Measurements from ENCODE around the gene SORT1.

The SORT1 gene

DNA sequence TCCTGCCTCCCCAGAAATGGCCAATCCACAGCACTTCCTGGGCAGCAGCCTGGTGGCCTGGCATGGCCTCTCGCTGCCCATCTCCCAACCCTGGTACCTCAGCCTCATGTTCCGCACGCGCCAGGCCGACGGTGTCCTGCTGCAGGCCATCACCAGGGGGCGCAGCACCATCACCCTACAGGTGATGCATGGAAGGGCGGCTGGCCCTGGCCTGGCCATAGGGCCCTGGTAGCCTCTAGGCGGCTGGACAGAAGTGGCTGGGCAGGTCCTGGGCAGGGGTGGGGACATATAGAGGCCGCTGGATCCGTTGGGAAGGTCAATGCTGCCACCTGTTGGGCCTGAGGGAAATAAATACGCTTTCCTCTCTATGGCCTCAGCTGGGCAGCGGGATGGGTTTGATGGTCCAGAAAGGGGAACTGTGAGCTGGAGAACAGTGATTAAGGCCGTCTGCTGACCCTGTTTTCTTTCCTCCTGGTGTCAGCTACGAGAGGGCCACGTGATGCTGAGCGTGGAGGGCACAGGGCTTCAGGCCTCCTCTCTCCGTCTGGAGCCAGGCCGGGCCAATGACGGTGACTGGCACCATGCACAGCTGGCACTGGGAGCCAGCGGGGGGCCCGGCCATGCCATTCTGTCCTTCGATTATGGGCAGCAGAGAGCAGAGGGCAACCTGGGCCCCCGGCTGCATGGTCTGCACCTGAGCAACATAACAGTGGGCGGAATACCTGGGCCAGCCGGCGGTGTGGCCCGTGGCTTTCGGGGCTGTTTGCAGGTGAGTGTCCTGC, 133.9 kb downstream of the SORT1 start:
- peak in 53 of 56 donors; percentile 36 to 89 (median 78) for DNase-seq

DNA sequence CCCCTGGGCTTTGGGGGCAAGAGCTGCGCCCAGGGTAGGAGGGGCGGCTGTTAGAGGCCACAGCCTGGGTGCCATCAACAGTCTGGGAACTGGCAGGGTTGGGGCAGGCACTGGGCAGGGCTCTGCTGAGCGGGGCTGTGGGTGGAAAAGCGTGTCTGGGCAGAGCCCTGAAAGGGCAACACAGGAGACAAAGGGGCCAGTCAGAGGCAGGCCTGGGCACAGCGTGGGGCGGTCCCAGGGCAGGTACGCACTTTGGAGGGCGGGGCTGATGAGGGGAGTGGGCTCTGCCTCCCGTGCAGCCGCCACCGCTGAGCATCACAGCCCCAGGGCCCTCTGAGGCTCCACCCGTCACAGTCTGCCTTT, 134.5 kb downstream of the SORT1 start:
- DNase-seq: peak in 2 of 56 donors; percentile 52 to 72

DNA sequence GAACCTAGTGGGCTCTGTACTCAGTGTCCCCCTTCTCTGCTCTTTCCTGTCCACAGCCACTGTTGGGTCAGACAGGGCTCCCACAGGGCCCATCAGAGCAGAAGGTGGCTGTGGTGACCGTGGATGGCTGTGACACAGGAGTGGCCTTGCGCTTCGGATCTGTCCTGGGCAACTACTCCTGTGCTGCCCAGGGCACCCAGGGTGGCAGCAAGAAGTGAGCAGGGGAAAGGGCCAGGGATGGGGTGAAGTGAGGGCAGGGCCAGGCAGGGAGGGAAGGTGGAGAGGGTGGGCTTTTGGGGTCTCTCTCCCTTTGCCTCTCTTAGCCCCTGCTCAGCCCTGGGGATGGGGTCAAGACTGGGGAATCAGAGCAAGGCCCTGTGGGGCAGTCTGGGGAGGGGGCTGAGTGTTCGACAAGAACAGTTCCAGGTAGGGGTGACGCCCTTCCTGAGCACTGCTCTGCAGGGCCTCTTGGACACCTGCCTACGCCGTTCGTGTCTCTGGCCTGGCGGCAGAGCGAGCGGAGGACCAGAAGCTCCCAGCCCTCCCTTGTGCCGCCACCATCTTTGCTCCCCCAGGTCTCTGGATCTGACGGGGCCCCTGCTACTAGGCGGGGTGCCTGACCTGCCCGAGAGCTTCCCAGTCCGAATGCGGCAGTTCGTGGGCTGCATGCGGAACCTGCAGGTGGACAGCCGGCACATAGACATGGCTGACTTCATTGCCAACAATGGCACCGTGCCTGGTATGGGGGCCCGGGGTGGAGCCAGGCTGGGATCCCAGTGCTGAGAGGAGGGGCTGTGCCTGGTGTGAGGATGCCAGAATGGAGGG, 135.3 kb downstream of the SORT1 start:
- DNase-seq: no peak

DNA sequence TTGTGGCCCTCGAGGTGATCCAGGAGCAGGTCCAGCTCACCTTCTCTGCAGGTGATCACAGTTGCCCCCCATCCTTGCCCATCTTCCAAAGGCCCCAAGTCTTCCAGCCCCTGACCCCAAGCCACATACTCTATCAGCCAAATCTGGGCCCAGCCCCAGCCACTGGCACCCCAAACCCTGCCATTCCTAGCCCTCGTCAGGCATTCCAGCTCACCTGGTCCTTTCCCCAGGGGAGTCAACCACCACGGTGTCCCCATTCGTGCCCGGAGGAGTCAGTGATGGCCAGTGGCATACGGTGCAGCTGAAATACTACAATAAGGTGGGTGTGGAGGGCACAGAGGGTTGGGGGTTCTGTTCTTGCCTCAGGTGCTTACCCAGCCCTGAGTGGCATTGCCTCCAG, 136.1 kb downstream of the SORT1 start:
- DNase-seq: no peak

DNA sequence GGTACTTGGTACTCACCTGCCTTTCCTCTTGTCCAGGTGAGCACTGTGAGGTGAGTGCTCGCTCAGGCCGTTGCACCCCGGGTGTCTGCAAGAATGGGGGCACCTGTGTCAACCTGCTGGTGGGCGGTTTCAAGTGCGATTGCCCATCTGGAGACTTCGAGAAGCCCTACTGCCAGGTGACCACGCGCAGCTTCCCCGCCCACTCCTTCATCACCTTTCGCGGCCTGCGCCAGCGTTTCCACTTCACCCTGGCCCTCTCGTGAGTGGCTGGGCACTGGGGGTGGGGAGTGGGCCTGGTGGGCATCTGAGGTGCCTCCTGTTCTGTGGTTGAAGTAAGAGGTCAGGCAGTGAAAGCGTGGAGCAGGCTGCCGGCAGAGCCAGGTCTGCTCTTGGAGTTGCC, 136.7 kb downstream of the SORT1 start:
- no peak for DNase-seq

DNA sequence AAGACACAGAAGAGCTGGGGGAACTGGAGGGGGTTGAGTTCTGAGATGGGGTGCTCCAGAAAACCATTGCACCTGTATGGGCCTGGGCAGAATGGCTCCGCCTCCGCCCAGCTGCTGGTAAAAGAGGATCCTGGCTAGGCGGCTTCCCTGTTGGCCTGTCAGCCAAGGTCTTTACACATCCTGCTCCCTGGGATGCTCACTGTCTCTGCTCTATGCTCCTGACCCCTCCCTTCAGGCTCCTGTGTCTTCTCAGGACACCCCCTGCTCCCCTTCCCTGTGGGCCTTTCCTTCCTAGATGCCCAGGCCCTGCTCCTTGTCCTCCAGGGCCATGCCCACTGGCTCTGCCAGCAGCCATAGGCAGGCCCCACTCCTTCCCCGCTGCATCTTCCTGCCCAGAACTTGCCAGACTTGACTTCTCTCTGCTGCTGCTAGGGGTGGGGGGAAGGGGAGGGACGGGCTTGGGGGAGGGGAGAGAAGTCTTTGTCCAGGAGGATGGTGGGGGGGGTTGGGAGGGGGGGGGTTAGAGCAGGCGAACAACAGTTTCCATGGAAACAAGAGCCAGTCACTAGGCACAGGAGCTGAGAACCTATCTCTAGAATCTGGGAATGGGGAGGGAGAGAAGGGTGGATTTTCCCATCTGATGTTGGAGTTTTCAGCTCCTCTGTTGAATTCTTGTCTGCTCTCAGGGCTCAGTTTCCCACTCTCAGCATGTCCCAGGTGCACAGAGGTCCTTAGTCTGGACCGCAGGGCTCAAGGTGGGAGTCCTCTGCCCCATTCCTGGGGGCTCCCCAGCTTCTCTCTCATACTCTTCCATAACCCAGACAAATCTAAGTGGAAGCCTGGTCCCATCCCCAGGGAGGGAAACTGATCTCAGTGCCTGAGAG, 137.8 kb downstream of the SORT1 start:
- peak in 2 of 56 donors; percentile 20 to 32 for DNase-seq
